IMR-90 (cell line): Measurements from ENCODE around the gene XPNPEP2. TPM values are rescaled to one million over a fixed set of nuclear protein-coding genes. Genes with fewer than 3 reads are reported as not detected.
"Not testable (repeated sequence)": the region's sequence is repeated elsewhere in the genome, so short reads cannot be mapped to it uniquely, and the experiment has no call there.

ENCODE experiments used
- ATAC-seq: fragments of 200-7000 bp; cut with Tn5 transposase; 2 replicates; pipeline ENCODE4 v1.9.1; 2020; ENCODE audit warnings: low read depth, mild to moderate bottlenecking, moderate library complexity
- BruUV-seq: library from RNA; stranded (reverse); fragments of 400-500 nt; replicated peaks from 2 replicates; lab custom pipeline; 2021; lab: Mats Ljungman, UMichigan
- CTCF ChIA-PET: fragments of 300-600 bp; formaldehyde crosslinking; extraction: SDS; loops from one replicate; lab custom pipeline; 2021; ENCODE audit warnings: antibody characterized with exemption; lab: Yijun Ruan, JAX
- POLR2A ChIA-PET: fragments of 300-600 bp; sonication (Branson Sonifier 250); formaldehyde crosslinking; loops from one replicate; lab custom pipeline; 2022; ENCODE audit warnings: antibody characterized with exemption; ENCODE audit not compliant: unreplicated experiment; lab: Charles Lee
- DNase-seq: peaks from one replicate; pipeline ENCODE4 v3.0.0; 2013
- H2AFZ ChIP-seq: replicated peaks from 2 replicates; pipeline ENCODE3; 2013; ENCODE audit warnings: low read length, mild to moderate bottlenecking; ENCODE audit not compliant: poor library complexity
- H2AK5ac ChIP-seq: 2 replicates; pipeline ENCODE4 v1.6.1; 2013; ENCODE audit warnings: low read depth, low read length, inconsistent platforms
- H2AK9ac ChIP-seq: replicated peaks from 2 replicates; pipeline ENCODE3; 2013; ENCODE audit warnings: mild to moderate bottlenecking, low read depth, low read length, moderate library complexity; ENCODE audit not compliant: poor library complexity
- H2BK120ac ChIP-seq: 2 replicates; pipeline ENCODE4 v1.6.1; 2013; ENCODE audit warnings: low read depth, low read length, inconsistent platforms
- H2BK15ac ChIP-seq: 3 replicates; pipeline ENCODE4 v1.6.1; 2013; ENCODE audit warnings: low read depth, low read length, inconsistent platforms
- H2BK20ac ChIP-seq: 2 replicates; pipeline ENCODE4 v1.6.1; 2013; ENCODE audit warnings: low read depth, mild to moderate bottlenecking, inconsistent platforms, low read length, moderate library complexity
- H2BK5ac ChIP-seq: 2 replicates; pipeline ENCODE4 v1.6.1; 2013; ENCODE audit warnings: mild to moderate bottlenecking, low read depth, low read length, inconsistent platforms; ENCODE audit not compliant: poor library complexity, severe bottlenecking
- H3K14ac ChIP-seq: replicated peaks from 2 replicates; pipeline ENCODE4 v1.6.1; 2013; ENCODE audit warnings: low read depth, low read length, inconsistent platforms
- H3K18ac ChIP-seq: 2 replicates; pipeline ENCODE4 v1.6.1; 2013; ENCODE audit warnings: low read depth, low read length, control low read depth
- H3K23ac ChIP-seq: 2 replicates; pipeline ENCODE4 v1.6.1; 2013; ENCODE audit warnings: low read depth, low read length, inconsistent platforms
- H3K27ac ChIP-seq: 2 replicates; pipeline ENCODE4 v1.5.1; 2013; ENCODE audit warnings: mild to moderate bottlenecking, control low read depth, low read length; ENCODE audit not compliant: insufficient read depth
- H3K27me3 ChIP-seq: 2 replicates; pipeline ENCODE4 v1.6.1; 2013; ENCODE audit warnings: low read length; ENCODE audit not compliant: control insufficient read depth, insufficient read depth
- H3K36me3 ChIP-seq: 2 replicates; pipeline ENCODE4 v1.6.1; 2013; ENCODE audit warnings: low read length, mixed read lengths; ENCODE audit not compliant: control insufficient read depth, insufficient read depth
- H3K4ac ChIP-seq: 2 replicates; pipeline ENCODE4 v1.6.1; 2013; ENCODE audit warnings: low read depth, low read length, inconsistent platforms
- H3K4me1 ChIP-seq: 2 replicates; pipeline ENCODE4 v1.6.1; 2013; ENCODE audit warnings: low read length, mixed read lengths; ENCODE audit not compliant: control insufficient read depth, insufficient read depth
- H3K4me2 ChIP-seq: 2 replicates; pipeline ENCODE4 v1.6.1; 2013; ENCODE audit warnings: low read depth, mild to moderate bottlenecking, control low read depth, low read length, moderate library complexity
- H3K4me3 ChIP-seq: 2 replicates; pipeline ENCODE4 v1.5.1; 2013; ENCODE audit warnings: low read depth, mild to moderate bottlenecking, control low read depth, low read length, moderate library complexity; ENCODE audit not compliant: insufficient read depth
- H3K56ac ChIP-seq: 2 replicates; pipeline ENCODE4 v1.6.1; 2013; ENCODE audit warnings: low read length, inconsistent platforms; ENCODE audit not compliant: insufficient read depth; ENCODE audit errors: extremely low read depth
- H3K79me1 ChIP-seq, 2 experiments: 2 replicates each; pipeline ENCODE4 v1.6.1; 2013; ENCODE audit warnings: low read length in 2 of 2, inconsistent platforms in 1 of 2, low read depth in 1 of 2
- H3K9ac ChIP-seq: 2 replicates; pipeline ENCODE4 v1.6.1; 2013; ENCODE audit warnings: low read depth, low read length, control low read depth
- H3K9me1 ChIP-seq: 2 replicates; pipeline ENCODE4 v1.6.1; 2013; ENCODE audit warnings: low read length, inconsistent platforms; ENCODE audit not compliant: insufficient read depth
- H3K9me3 ChIP-seq: 2 replicates; pipeline ENCODE4 v1.6.1; 2013; ENCODE audit warnings: low read length; ENCODE audit not compliant: control insufficient read depth, insufficient read depth
- H4K20me1 ChIP-seq: 2 replicates; pipeline ENCODE4 v1.6.1; 2013; ENCODE audit warnings: low read length, inconsistent platforms; ENCODE audit not compliant: insufficient read depth
- H4K5ac ChIP-seq: 2 replicates; pipeline ENCODE4 v1.6.1; 2013; ENCODE audit warnings: mild to moderate bottlenecking, low read depth, low read length, control low read depth
- H4K8ac ChIP-seq, 2 experiments: 2 replicates each; pipeline ENCODE4 v1.6.1; 2013; ENCODE audit warnings: low read depth in 2 of 2, low read length in 2 of 2, control low read depth in 1 of 2, inconsistent platforms in 1 of 2
- H4K91ac ChIP-seq: 2 replicates; pipeline ENCODE4 v1.6.1; 2013; ENCODE audit warnings: low read depth, low read length, inconsistent platforms; ENCODE audit not compliant: insufficient read depth
- BHLHE40 ChIP-seq: fragments of 150-350 bp; IDR thresholded peaks from 2 replicates; pipeline ENCODE4 v1.6.1; 2016; ENCODE audit warnings: mild to moderate bottlenecking, low read depth, low read length
- WGBS, 2 experiments: methylation state at CpG; one replicate each; pipeline versions ENCODE4 v1.1.5 to v1.1.7; 2013; ENCODE audit warnings: missing lambda C conversion rate in 2 of 2; ENCODE audit not compliant: insufficient read length in 1 of 2; ENCODE audit errors: extremely low coverage in 2 of 2; 5-methylcytosine and 5-hydroxymethylcytosine counted together
- dilution Hi-C: fragments of 300-500 bp; cut with HindIII; formaldehyde crosslinking; loops from one replicate; pipeline ENCODE4 v1.14.3; 2018; ENCODE audit warnings: low sequenced_read_pairs; ENCODE audit not compliant: unreplicated experiment
- in situ Hi-C: fragments of 300-500 bp; cut with MboI; formaldehyde crosslinking; loops from 3 replicates; pipeline ENCODE4 v1.14.3; 2019; ENCODE audit warnings: low sequenced_read_pairs, inconsistent platforms, mixed read lengths
- intact Hi-C: fragments of 100-400 bp; cut with micrococcal nuclease; formaldehyde crosslinking; loops from 2 replicates; pipeline ENCODE4 v1.10.0; 2022
- polyA plus RNA-seq, 3 experiments: library from polyadenylated mRNA; depleted of rRNA; stranded (reverse); fragments of >200 nt; gene quantifications; 2 replicates each; pipeline ENCODE4 v1.2.3, GENCODE V29; 2012; ENCODE audit warnings: low replicate concordance in 1 of 3
- total RNA-seq: library from RNA; depleted of rRNA; stranded (reverse); fragments of >200 nt; gene quantifications from 2 replicates; pipeline ENCODE4 v1.2.3, GENCODE V29; 2012

Gene XPNPEP2
- total and polyA plus RNA-seq, 2 of the 4 experiments (the other 2 are of a cell fraction): under 0.01 to 0.07 TPM

DNA sequence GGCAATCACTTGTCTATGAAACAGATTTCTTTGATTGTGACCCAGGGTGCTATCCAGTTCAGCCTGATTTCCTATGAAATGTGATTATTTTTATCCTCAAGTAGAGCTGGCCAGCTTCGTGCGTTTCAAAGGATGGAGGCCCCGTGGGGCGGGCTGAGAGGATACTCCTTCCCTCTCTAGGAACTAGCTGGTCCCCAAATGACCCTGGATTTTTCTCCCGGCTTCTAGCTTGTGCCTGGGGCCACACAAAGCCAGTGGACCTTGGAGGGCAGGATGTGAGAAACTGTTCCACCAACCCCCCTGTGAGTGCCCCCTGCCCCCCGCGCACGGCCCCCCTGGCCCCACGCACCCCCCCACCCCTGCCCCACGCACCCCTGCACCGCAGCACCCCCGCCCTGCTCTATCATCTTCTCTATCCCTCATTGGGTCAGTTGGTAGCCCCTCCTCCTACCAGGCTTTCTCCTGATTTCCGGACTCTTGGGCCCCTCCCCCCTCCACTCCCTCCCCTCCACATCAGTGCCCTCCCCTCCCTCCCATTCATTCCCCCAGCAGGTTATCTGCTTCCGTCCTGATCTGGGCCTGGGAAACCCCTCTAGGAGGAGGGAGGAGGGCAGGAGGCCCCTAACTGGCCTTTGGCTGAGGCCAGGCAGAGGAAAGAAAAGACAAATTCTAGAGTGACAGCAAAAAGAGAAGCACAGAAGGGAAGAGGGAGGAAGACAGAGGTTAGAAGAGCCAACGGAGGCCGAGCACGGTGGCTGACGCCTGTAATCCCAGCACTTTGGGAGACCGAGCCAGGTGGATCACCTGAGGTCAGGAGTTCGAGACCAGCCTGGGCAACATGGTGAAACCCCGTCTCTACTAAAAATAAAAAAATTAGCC is 3.3 kb downstream of the XPNPEP2 start (continued):
- TF ChIP-seq BHLHE40: no peak

DNA sequence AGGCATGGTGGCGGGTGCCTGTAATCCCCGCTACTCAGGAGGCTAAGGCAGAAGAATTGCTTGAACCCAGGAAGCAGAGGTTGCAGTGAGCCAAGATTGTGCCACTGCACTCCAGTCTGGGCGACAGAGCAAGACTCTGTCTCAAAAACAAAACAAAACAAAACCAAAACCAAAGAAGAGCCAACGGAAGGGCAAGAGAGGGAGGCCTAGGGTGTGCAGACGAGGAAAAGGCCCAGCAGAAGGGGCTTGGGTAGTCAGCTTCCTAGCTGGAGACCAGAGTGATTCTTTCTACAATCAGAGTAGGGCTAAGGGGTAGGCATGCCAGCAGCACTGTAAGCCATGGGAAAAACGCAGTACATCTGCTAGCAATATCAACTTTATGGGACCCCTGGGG is 4.0 kb downstream of the XPNPEP2 start:
- H4K5ac ChIP-seq, H3K18ac ChIP-seq, H2BK120ac ChIP-seq, POLR2A ChIA-PET, H2AFZ ChIP-seq, H3K9me1 ChIP-seq, H2BK20ac ChIP-seq, H4K91ac ChIP-seq, H3K9me3 ChIP-seq, BruUV-seq, H2BK15ac ChIP-seq, dilution Hi-C loops, H3K14ac ChIP-seq, H3K27ac ChIP-seq, CTCF ChIA-PET, intact Hi-C loops, H3K79me1 ChIP-seq, H3K4me1 ChIP-seq, H3K36me3 ChIP-seq, ATAC-seq, H3K23ac ChIP-seq, H3K4me2 ChIP-seq, H2AK5ac ChIP-seq, H2AK9ac ChIP-seq, H3K9ac ChIP-seq, H3K4ac ChIP-seq, H4K20me1 ChIP-seq, H2BK5ac ChIP-seq, H3K56ac ChIP-seq, H3K4me3 ChIP-seq, H4K8ac ChIP-seq, DNase-seq, in situ Hi-C loops: not testable (repeated sequence)
- WGBS, 2 experiments: 80% methylated on average over 1 of the region's 6 CpGs; no CpG with 5 or more reads in 1 of the 2 experiments
- H3K27me3 ChIP-seq: peaks cover 20% of the 10 kb centered on the region; the same call in 1 of the 2 replicates
